BJ (cell line): ENCODE measurements around the gene PMIS2. TPM values are rescaled to one million over a fixed set of nuclear protein-coding genes. Genes with fewer than 3 reads are reported as not detected.
A peak's percentile ranks its signal among the peaks of the same experiment; 100 is the strongest.

Experiments
- CTCF ChIA-PET: fragments of 350-600 bp; formaldehyde crosslinking; extraction: SDS; loops from one replicate; lab custom pipeline; 2021; ENCODE audit warnings: antibody characterized with exemption, inconsistent platforms; lab: Yijun Ruan, JAX
- POLR2A ChIA-PET: fragments of 300-600 bp; sonication (Branson Sonifier 250); formaldehyde crosslinking; extraction: SDS; loops from one replicate; lab custom pipeline; 2021; ENCODE audit warnings: antibody characterized with exemption; lab: Charles Lee
- DNase-seq: peaks from one replicate; pipeline ENCODE4 v3.0.0-alpha.2; 2011; ENCODE audit warnings: low read depth
- H3K27me3 ChIP-seq: 2 replicates; pipeline ENCODE4 v1.6.0; 2011; ENCODE audit warnings: low read length; ENCODE audit not compliant: control insufficient read depth, insufficient read depth
- H3K36me3 ChIP-seq: 2 replicates; pipeline ENCODE4 v1.5.1; 2011; ENCODE audit warnings: low read length; ENCODE audit not compliant: control insufficient read depth, insufficient read depth
- H3K4me3 ChIP-seq: 2 replicates; pipeline ENCODE4 v1.5.1; 2011; ENCODE audit warnings: low read depth, mild to moderate bottlenecking, control low read depth, low read length
- CTCF ChIP-seq: IDR thresholded peaks from 2 replicates; pipeline ENCODE4 v1.5.1; 2011; ENCODE audit warnings: low read depth, mild to moderate bottlenecking, control low read depth, inconsistent platforms, low read length, moderate library complexity; ENCODE audit not compliant: insufficient read depth
- polyA plus RNA-seq: library from polyadenylated mRNA; depleted of rRNA; stranded (reverse); fragments of >200 nt; gene quantifications from 2 replicates; pipeline ENCODE4 v1.2.3, GENCODE V29; 2011

The PMIS2 gene
- polyA plus RNA-seq, 1 experiment = not detected

GRCh38 chr19:35628264-35628564 lies 42.2 kb downstream of the PMIS2 start:
- no peak for DNase-seq

GRCh38 chr19:35628565-35629331 lies 42.8 kb downstream of the PMIS2 start, which contains the start of gene RBM42:
Gene RBM42 (plus strand): TSS chr19:35629036. CDS start chr19:35629154, 118 bp downstream.
- H3K27me3 ChIP-seq = no peaks in the 10 kb centered on the region
- TF ChIP-seq CTCF = no peak
- peak; percentile 94 for DNase-seq
- H3K36me3 ChIP-seq = peaks cover 25% of the 10 kb centered on the region
- peak within 1 kb of the TSS; percentile 65 for H3K4me3 ChIP-seq
- ChIA-PET CTCF (no interaction called here), POLR2A (interaction anchor here (0.6 kb wide), 1 partner anchor 69 kb away, joined by 4 read pairs; no protein-coding TSS in a partner anchor)

More at GRCh38 chr19:35628264-35628564, 42.2 kb downstream of the PMIS2 start:
- no peaks in the 10 kb centered on the region for H3K27me3 ChIP-seq
- peaks cover 22% of the 10 kb centered on the region for H3K36me3 ChIP-seq
- peak overlapping the region; percentile 65 for H3K4me3 ChIP-seq
- ChIA-PET POLR2A (interaction anchor here (0.6 kb wide), 1 partner anchor 68 kb away, joined by 4 read pairs; no protein-coding TSS in a partner anchor), CTCF (no interaction called here)
- no peak for TF ChIP-seq CTCF

GRCh38 chr19:35629332-35629633 lies 43.3 kb downstream of the PMIS2 start:
- Histone ChIP-seq H3K4me3 (peak overlapping the region; percentile 65), H3K36me3 (peaks cover 31% of the 10 kb centered on the region), H3K27me3 (no peaks in the 10 kb centered on the region)
- ChIA-PET CTCF (interaction anchor here (1.0 kb wide), 1 partner anchor 9 kb away, joined by 6 read pairs; no protein-coding TSS in a partner anchor), POLR2A (no interaction called here)
- no peak for DNase-seq
- no peak for TF ChIP-seq CTCF

- no peak overlapping the region for H3K4me3 ChIP-seq
- H3K36me3 ChIP-seq = peaks cover 49% of the 10 kb centered on the region
- POLR2A ChIA-PET = no interaction called here
- DNase-seq = no peak
- no peak for TF ChIP-seq CTCF
- no peaks in the 10 kb centered on the region for H3K27me3 ChIP-seq
- CTCF ChIA-PET = no interaction called here
These were observed 47.9 kb downstream of the PMIS2 start for GRCh38 chr19:35633727-35634440.

GRCh38 chr19:35636651-35637050 lies 50.7 kb downstream of the PMIS2 start:
- Histone ChIP-seq H3K4me3 (no peak overlapping the region), H3K27me3 (no peaks in the 10 kb centered on the region), H3K36me3 (peaks cover 39% of the 10 kb centered on the region)
- DNase-seq = no peak
- CTCF ChIA-PET = no interaction called here
- POLR2A ChIA-PET = no interaction called here
- no peak for TF ChIP-seq CTCF
